ENCODE measurements around the gene NPTX1.

NPTX1 gene

DNA sequence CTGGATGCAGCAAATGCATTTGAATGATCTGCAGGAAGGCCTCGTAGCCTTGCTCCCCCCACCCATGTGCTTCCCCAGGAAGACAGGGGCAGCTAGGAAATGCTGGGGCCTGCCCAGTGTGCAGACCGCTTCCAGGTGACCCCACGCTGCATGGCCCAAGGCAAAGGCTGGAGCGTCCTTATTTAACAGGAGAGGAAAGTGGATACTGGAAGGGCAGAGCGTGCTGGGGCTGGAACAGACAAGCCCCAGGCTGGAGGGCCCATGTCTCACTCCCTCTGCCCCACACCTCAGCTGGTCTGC lies 26.1 kb upstream of the NPTX1 start:
- no peaks in the 10 kb centered on the region for H3K36me3 ChIP-seq (ENCODE audit: insufficient read depth, insufficient read length, low read length)
- H3K4me3 ChIP-seq (ENCODE audit: insufficient read length, low read depth) = no peak overlapping the region
- H3K9me3 ChIP-seq (ENCODE audit: insufficient read depth, low read length) = no peaks in the 10 kb centered on the region
- no peak for DNase-seq (ENCODE audit: low read depth, low spot score)
- peaks cover 19% of the 10 kb centered on the region for H3K27me3 ChIP-seq (ENCODE audit: insufficient read depth, insufficient read length)
- H3K9ac ChIP-seq (ENCODE audit: insufficient read length, low read depth) = no peak overlapping the region
- peaks cover 20% of the 10 kb centered on the region for H3K4me1 ChIP-seq (ENCODE audit: insufficient read depth, insufficient read length)
- no peak for TF ChIP-seq ZNF274 (IDR thresholded peaks at IDR 0.05; ENCODE audit: low read depth, low read length)
- no peak for TF ChIP-seq SUZ12 (IDR thresholded peaks at IDR 0.05; ENCODE audit: extremely low read depth, insufficient read depth, insufficient read length)
- TF ChIP-seq YY1 (IDR thresholded peaks at IDR 0.05; ENCODE audit: insufficient read depth, insufficient read length) = no peak

- no peak overlapping the region for H3K4me3 ChIP-seq (ENCODE audit: insufficient read length, low read depth)
- no peak for DNase-seq (ENCODE audit: low read depth, low spot score)
- H3K9me3 ChIP-seq (ENCODE audit: insufficient read depth, low read length) = no peaks in the 10 kb centered on the region
- H3K27me3 ChIP-seq (ENCODE audit: insufficient read depth, insufficient read length) = peaks cover 19% of the 10 kb centered on the region
- no peak for TF ChIP-seq ZNF274 (IDR thresholded peaks at IDR 0.05; ENCODE audit: low read depth, low read length)
- TF ChIP-seq YY1 (IDR thresholded peaks at IDR 0.05; ENCODE audit: insufficient read depth, insufficient read length) = no peak
- no peak for TF ChIP-seq SUZ12 (IDR thresholded peaks at IDR 0.05; ENCODE audit: extremely low read depth, insufficient read depth, insufficient read length)
- H3K36me3 ChIP-seq (ENCODE audit: insufficient read depth, insufficient read length, low read length) = no peaks in the 10 kb centered on the region
- H3K9ac ChIP-seq (ENCODE audit: insufficient read length, low read depth) = no peak overlapping the region
- H3K4me1 ChIP-seq (ENCODE audit: insufficient read depth, insufficient read length) = peaks cover 20% of the 10 kb centered on the region
Observed at GRCh38 chr17:80501741-80502577, 25.6 kb upstream of the NPTX1 start.

DNA sequence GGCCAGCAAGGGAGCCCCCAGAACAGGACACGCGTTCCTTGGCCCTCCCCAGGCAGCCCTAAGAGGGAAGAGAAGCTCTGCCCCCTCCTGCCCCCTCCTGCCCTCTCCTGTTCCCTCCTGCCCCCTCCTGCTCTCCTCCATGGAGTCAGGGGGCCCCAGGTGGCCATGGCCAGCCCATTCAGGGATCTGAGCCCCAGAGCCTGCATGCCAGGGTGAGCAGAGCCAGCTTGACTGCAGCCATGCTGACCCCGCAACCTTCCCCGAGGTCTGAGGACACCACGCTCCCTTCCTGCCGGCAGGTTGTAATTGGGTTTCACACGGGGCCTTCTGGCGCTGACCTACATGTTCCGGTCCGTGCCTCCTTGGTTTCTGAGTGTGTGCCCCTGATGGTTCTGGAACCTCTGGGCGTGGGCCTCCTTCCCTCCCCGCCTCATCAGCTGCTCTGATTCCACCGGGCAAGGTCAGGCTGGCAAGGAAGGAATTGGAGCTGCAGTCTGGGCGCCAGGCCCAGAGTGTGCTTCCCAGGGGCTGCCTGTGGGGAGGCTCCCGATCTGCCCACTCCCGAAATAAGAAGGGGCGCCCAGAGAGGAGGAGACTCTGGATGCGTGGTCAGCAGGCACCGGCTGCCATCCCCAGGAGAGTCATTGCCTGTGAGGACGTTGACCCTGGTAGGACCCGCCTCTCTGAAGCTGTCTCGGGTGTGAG lies 23.7 kb upstream of the NPTX1 start:
- TF ChIP-seq YY1 (IDR thresholded peaks at IDR 0.05; ENCODE audit: insufficient read depth, insufficient read length) (no peak), ZNF274 (IDR thresholded peaks at IDR 0.05; ENCODE audit: low read depth, low read length) (no peak), SUZ12 (IDR thresholded peaks at IDR 0.05; ENCODE audit: extremely low read depth, insufficient read depth, insufficient read length) (no peak)
- no peaks in the 10 kb centered on the region for H3K36me3 ChIP-seq (ENCODE audit: insufficient read depth, insufficient read length, low read length)
- H3K9ac ChIP-seq (ENCODE audit: insufficient read length, low read depth) = peak overlapping the region; percentile 27
- H3K9me3 ChIP-seq (ENCODE audit: insufficient read depth, low read length) = no peaks in the 10 kb centered on the region
- H3K27me3 ChIP-seq (ENCODE audit: insufficient read depth, insufficient read length) = peaks cover 15% of the 10 kb centered on the region
- no peak overlapping the region for H3K4me3 ChIP-seq (ENCODE audit: insufficient read length, low read depth)
- peaks cover 20% of the 10 kb centered on the region for H3K4me1 ChIP-seq (ENCODE audit: insufficient read depth, insufficient read length)
- no peak for DNase-seq (ENCODE audit: low read depth, low spot score)

DNA sequence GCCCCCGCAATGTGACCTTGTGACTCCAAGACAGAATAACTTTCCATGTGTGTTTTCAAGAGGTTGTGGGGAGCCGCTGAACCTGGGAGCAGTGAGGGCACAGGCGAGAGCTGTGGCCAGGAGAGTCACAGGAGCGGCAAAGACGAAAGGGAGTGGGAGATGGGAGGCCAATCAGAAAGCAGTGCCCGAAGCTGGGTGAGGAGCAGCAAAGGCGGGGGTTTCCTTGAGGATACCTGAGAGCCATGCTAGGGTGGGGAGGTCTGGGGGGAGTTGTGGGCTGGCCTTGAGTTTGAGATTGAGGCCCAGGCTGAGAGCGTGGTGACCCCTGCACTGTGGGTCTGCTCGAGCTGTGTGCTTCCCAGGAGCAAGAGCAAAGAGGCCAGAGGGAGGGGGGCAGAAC lies 23.2 kb upstream of the NPTX1 start:
- no peaks in the 10 kb centered on the region for H3K9me3 ChIP-seq (ENCODE audit: insufficient read depth, low read length)
- peaks cover 13% of the 10 kb centered on the region for H3K27me3 ChIP-seq (ENCODE audit: insufficient read depth, insufficient read length)
- peaks cover 20% of the 10 kb centered on the region for H3K4me1 ChIP-seq (ENCODE audit: insufficient read depth, insufficient read length)
- no peak overlapping the region for H3K4me3 ChIP-seq (ENCODE audit: insufficient read length, low read depth)
- TF ChIP-seq YY1 (IDR thresholded peaks at IDR 0.05; ENCODE audit: insufficient read depth, insufficient read length) (no peak), ZNF274 (IDR thresholded peaks at IDR 0.05; ENCODE audit: low read depth, low read length) (no peak), SUZ12 (IDR thresholded peaks at IDR 0.05; ENCODE audit: extremely low read depth, insufficient read depth, insufficient read length) (no peak)
- no peaks in the 10 kb centered on the region for H3K36me3 ChIP-seq (ENCODE audit: insufficient read depth, insufficient read length, low read length)
- DNase-seq (ENCODE audit: low read depth, low spot score) = no peak
- H3K9ac ChIP-seq (ENCODE audit: insufficient read length, low read depth) = no peak overlapping the region

DNA sequence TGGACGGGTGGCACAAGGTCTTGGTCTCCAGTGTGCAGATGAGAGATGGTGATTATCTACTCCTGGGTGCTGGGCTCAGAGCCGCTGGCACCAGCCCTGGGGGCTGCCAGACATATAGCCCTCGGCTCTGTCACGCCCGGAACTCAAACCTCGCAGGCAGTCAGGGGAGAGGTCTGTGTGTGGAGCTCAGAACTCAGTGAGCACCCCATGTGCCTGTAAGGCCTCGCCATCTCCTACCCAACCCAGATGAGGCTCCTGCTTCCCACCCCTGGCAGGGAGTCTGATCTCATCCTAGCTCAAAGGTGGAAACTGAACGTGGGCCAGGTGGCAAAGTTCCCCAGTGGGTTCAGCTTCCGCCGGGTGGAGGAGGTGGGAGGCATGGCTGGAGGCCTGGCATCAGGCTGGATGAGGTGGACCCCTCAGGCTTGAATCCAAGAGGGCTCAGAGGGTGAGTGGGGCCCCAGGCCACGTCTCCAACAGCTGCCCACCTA lies 22.6 kb upstream of the NPTX1 start:
- Histone ChIP-seq H3K4me3 (ENCODE audit: insufficient read length, low read depth) (no peak overlapping the region), H3K9me3 (ENCODE audit: insufficient read depth, low read length) (no peaks in the 10 kb centered on the region), H3K36me3 (ENCODE audit: insufficient read depth, insufficient read length, low read length) (no peaks in the 10 kb centered on the region), H3K4me1 (ENCODE audit: insufficient read depth, insufficient read length) (peaks cover 20% of the 10 kb centered on the region), H3K27me3 (ENCODE audit: insufficient read depth, insufficient read length) (peaks cover 7% of the 10 kb centered on the region), H3K9ac (ENCODE audit: insufficient read length, low read depth) (no peak overlapping the region)
- no peak for DNase-seq (ENCODE audit: low read depth, low spot score)
- no peak for TF ChIP-seq SUZ12 (IDR thresholded peaks at IDR 0.05; ENCODE audit: extremely low read depth, insufficient read depth, insufficient read length)
- TF ChIP-seq YY1 (IDR thresholded peaks at IDR 0.05; ENCODE audit: insufficient read depth, insufficient read length) = no peak
- no peak for TF ChIP-seq ZNF274 (IDR thresholded peaks at IDR 0.05; ENCODE audit: low read depth, low read length)

DNA sequence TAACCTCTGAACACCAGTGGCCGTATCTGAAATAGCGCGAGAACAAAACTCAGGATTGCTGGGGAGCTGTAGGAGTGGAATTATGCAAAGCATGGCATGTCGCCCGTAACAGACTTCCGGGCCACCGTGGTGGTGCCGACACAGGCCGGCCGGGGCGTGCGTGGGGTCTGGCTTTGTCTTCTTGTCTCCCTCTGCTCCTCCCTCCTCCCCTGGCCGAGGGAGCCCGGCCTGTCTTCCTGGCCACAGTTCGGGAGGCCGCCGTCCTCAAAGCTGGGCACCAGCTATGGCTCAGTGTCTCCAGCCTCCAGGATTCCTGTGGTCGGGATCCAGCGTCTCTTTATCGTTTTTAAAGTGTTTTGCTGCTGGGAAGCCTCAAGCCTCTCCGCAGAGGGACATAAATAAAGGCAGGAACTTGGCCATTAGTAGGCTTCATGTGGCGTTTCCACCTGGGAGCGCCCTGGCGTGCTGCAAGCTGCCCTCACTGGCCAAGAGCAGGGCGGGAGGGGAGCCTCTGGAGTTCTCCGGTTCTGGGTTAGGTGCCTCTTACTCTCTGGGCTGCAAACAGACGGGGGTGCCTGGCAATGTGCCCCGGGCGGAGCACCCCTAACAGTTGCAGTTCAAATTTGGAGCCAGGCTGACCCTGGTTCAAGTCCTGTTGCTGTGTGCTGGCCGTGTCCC lies 22.0 kb upstream of the NPTX1 start:
- Histone ChIP-seq H3K4me1 (ENCODE audit: insufficient read depth, insufficient read length) (peaks cover 21% of the 10 kb centered on the region), H3K27me3 (ENCODE audit: insufficient read depth, insufficient read length) (peaks cover 3% of the 10 kb centered on the region), H3K9ac (ENCODE audit: insufficient read length, low read depth) (no peak overlapping the region), H3K4me3 (ENCODE audit: insufficient read length, low read depth) (no peak overlapping the region), H3K9me3 (ENCODE audit: insufficient read depth, low read length) (no peaks in the 10 kb centered on the region), H3K36me3 (ENCODE audit: insufficient read depth, insufficient read length, low read length) (no peaks in the 10 kb centered on the region)
- TF ChIP-seq YY1 (IDR thresholded peaks at IDR 0.05; ENCODE audit: insufficient read depth, insufficient read length) = no peak
- no peak for TF ChIP-seq ZNF274 (IDR thresholded peaks at IDR 0.05; ENCODE audit: low read depth, low read length)
- no peak for TF ChIP-seq SUZ12 (IDR thresholded peaks at IDR 0.05; ENCODE audit: extremely low read depth, insufficient read depth, insufficient read length)
- no peak for DNase-seq (ENCODE audit: low read depth, low spot score)

Data from NT2/D1 (cell line).